ENCODE measurements around the gene BAZ2B. TPM values are rescaled to one million over a fixed set of nuclear protein-coding genes. Genes with fewer than 3 reads are reported as not detected.

BAZ2B gene
- total and polyA plus RNA-seq, 9 of the 15 experiments (the other 6 are each of a cell fraction or from before 2014, with no cell fraction given): 7.5 to 38.6 (median 19.8) TPM

GRCh38 chr2:159441182-159441581 is 175.2 kb downstream of the BAZ2B start:
- Histone ChIP-seq H2AFZ (ENCODE audit: low read depth, low read length) (no peak overlapping the region), H3K4me3 (no peak overlapping the region), H3K27me3 (ENCODE audit: control insufficient read depth in 2 of 2, insufficient read depth in 2 of 2, low read length in 2 of 2) (no peaks in the 10 kb centered on the region), H4K20me1 (replicated peaks; ENCODE audit: control insufficient read depth, insufficient read depth, low read length) (no peaks in the 10 kb centered on the region), H3K79me2 (ENCODE audit: control insufficient read depth, insufficient read depth, low read length) (no peaks in the 10 kb centered on the region), H3K27ac (ENCODE audit: extremely low read depth, low read depth, low read length) (no peak overlapping the region), H3K36me3 (ENCODE audit: control insufficient read depth, insufficient read depth, low read length) (peaks cover 2% of the 10 kb centered on the region; the same call in 1 of the 3 replicates), H3K9ac (ENCODE audit: insufficient read depth in 1 of 2, low read depth in 2 of 2, low read length in 2 of 2) (no peak overlapping the region), H3K9me1 (ENCODE audit: control insufficient read depth, insufficient read depth, low read length) (no peaks in the 10 kb centered on the region), H3K4me2 (ENCODE audit: insufficient read depth, low read length) (no peak overlapping the region), H3K4me1 (replicated peaks in 1 of 2; ENCODE audit: control insufficient read depth in 2 of 2, insufficient read depth in 2 of 2, low read length in 2 of 2) (peaks cover 0 to 5% of the 10 kb centered on the region in 2 experiments; a peak in 1 of 5 replicates), H3K9me3 (replicated peaks; ENCODE audit: control insufficient read depth, insufficient read depth, low read depth, low read length) (no peaks in the 10 kb centered on the region)
- in situ Hi-C loops (cut with MboI) (no loop called here), intact Hi-C loops (cut with micrococcal nuclease) (no loop called here)
- ATAC-seq (no peak), FAIRE-seq (no peak), DNase-seq (ENCODE audit: extremely low read depth in 1 of 4, low spot score in 3 of 4) (no peak)
- TF ChIP-seq ELF4 (CRISPR knock-in tag; IDR thresholded peaks at IDR 0.05): no peak
- no peak for TF ChIP-seq DNMT1 (IDR thresholded peaks at IDR 0.05)
- TF ChIP-seq RBM14 (IDR thresholded peaks at IDR 0.05; ENCODE audit: borderline replicate concordance, insufficient read depth, low read depth, low read length): no peak
- TF ChIP-seq TAF15 (IDR thresholded peaks at IDR 0.05; ENCODE audit: low read depth, low read length): no peak
- TF ChIP-seq E2F1 (CRISPR knock-in tag; IDR thresholded peaks at IDR 0.05): no peak
- TF ChIP-seq CBX5 (IDR thresholded peaks at IDR 0.05; ENCODE audit: borderline replicate concordance, low read depth): no peak
- no peak for TF ChIP-seq RFX5 (IDR thresholded peaks at IDR 0.05; ENCODE audit: low read depth, low read length)
- no peak for TF ChIP-seq CEBPB (tag; IDR thresholded peaks at IDR 0.05)
- TF ChIP-seq HOXB6 (CRISPR knock-in tag; IDR thresholded peaks at IDR 0.05; ENCODE audit: borderline replicate concordance): no peak
- TF ChIP-seq ZNF253 (CRISPR knock-in tag; conservative IDR thresholded peaks at IDR 0.05): no peak
- TF ChIP-seq FOXA1 (IDR thresholded peaks at IDR 0.05; ENCODE audit: borderline replicate concordance): no peak
- no peak for TF ChIP-seq NR2C2 (CRISPR knock-in tag; IDR thresholded peaks at IDR 0.05)
- no peak for TF ChIP-seq NR2C2 (tag; IDR thresholded peaks at IDR 0.05)
- no peak for TF ChIP-seq TBL1XR1 (IDR thresholded peaks at IDR 0.05; ENCODE audit: low read length in 2 of 2)
- TF ChIP-seq NCOA2 (IDR thresholded peaks at IDR 0.05; ENCODE audit: partially characterized antibody in 2 of 2): no peak
- TF ChIP-seq, protein P1, sequence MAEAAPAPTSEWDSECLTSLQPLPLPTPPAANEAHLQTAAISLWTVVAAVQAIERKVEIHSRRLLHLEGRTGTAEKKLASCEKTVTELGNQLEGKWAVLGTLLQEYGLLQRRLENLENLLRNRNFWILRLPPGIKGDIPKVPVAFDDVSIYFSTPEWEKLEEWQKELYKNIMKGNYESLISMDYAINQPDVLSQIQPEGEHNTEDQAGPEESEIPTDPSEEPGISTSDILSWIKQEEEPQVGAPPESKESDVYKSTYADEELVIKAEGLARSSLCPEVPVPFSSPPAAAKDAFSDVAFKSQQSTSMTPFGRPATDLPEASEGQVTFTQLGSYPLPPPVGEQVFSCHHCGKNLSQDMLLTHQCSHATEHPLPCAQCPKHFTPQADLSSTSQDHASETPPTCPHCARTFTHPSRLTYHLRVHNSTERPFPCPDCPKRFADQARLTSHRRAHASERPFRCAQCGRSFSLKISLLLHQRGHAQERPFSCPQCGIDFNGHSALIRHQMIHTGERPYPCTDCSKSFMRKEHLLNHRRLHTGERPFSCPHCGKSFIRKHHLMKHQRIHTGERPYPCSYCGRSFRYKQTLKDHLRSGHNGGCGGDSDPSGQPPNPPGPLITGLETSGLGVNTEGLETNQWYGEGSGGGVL (CRISPR knock-in tag; IDR thresholded peaks at IDR 0.05): no peak
- TF ChIP-seq TCF7 (IDR thresholded peaks at IDR 0.05; ENCODE audit: borderline replicate concordance): no peak
- TF ChIP-seq ZNF766 (CRISPR knock-in tag; conservative IDR thresholded peaks at IDR 0.05): no peak
- TF ChIP-seq SIX5 (IDR thresholded peaks at IDR 0.05; ENCODE audit: borderline replicate concordance in 1 of 2, insufficient read depth in 1 of 2, low read depth in 1 of 2, low read length in 2 of 2): no peak
- TF ChIP-seq ZNF134 (CRISPR knock-in tag; conservative IDR thresholded peaks at IDR 0.05): no peak
- TF ChIP-seq HIVEP1 (CRISPR knock-in tag; IDR thresholded peaks at IDR 0.05): no peak
- ChIA-PET POLR2A (interaction anchor here (0.5 to 1.0 kb wide), 2 partner anchors 14 to 271 kb away, joined by 3 read pairs; no protein-coding TSS in a partner anchor), CTCF (ENCODE audit: low intra/inter-chr PET ratio) (no interaction called here)
- WGBS (ENCODE audit: insufficient coverage, low coverage, missing lambda C conversion rate): 85% methylated on average over 1 of the region's 1 CpG
- BruUV-seq (replicated peaks): no TSS peak

Data from K562 (cell line).